SU-DHL-6 (cell line): ENCODE measurements around the gene CHRM2.

Source experiments
- CTCF ChIP-seq: fragments of 200-600 bp; sonication (generic); IDR thresholded peaks from one replicate; pipeline ENCODE4 v1.5.1; 2017; ENCODE audit warnings: antibody characterized with exemption, mild to moderate bottlenecking, low read length, moderate library complexity; ENCODE audit not compliant: insufficient read depth, poor library complexity, severe bottlenecking
- EZH2phosphoT487 ChIP-seq: fragments of 200-600 bp; sonication (generic), shearing (Covaris generic); conservative IDR thresholded peaks from 2 replicates; pipeline ENCODE4 v1.6.1; 2018; ENCODE audit warnings: mild to moderate bottlenecking, antibody characterized with exemption, low read length, moderate library complexity, mixed read lengths

GRCh38 chr7:136877990-136878389 is 9.5 kb downstream of the CHRM2 start:
- no peak for TF ChIP-seq CTCF
- TF ChIP-seq EZH2phosphoT487: no peak
